Measurements from ENCODE around the gene AKR1A1.

DNA sequence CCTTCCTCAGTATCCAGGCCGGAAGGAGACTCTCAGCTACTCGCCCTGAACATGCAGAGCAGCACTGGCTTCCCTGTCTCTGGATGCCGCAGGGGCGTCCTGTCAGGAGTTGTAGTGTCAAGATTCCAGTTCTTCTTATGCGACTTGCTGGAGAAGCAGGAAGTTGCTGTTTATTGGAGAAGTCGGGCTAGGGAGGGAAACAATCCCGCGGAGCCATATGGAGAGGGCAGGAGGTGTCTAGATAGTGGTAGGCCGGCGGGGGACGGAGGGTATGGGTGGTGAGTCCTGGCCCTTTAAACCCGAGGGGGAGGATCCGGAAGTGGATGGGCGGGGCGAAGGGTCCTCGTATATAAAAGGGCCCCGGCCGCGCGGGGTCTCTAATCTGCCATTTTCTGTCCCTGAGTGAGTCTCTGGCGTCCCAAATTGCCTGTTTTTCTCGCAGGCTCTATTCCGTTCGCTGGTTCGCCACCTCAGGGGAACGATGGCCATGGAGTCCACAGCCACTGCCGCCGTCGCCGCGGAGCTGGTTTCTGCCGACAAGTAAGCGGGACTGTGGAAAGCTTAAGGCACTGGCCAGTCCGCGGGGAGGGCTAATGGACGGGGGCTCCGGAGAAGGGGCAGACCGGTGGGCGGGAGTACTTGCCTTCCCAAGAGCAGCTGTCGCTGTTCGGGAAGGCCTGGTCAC is 33.2 kb downstream of the AKR1A1 start, which contains the start of gene NASP:
- peak; percentile 76 to 77 for TF ChIP-seq POLR2A (IDR thresholded peaks at IDR 0.05)
- TF ChIP-seq, protein P1, sequence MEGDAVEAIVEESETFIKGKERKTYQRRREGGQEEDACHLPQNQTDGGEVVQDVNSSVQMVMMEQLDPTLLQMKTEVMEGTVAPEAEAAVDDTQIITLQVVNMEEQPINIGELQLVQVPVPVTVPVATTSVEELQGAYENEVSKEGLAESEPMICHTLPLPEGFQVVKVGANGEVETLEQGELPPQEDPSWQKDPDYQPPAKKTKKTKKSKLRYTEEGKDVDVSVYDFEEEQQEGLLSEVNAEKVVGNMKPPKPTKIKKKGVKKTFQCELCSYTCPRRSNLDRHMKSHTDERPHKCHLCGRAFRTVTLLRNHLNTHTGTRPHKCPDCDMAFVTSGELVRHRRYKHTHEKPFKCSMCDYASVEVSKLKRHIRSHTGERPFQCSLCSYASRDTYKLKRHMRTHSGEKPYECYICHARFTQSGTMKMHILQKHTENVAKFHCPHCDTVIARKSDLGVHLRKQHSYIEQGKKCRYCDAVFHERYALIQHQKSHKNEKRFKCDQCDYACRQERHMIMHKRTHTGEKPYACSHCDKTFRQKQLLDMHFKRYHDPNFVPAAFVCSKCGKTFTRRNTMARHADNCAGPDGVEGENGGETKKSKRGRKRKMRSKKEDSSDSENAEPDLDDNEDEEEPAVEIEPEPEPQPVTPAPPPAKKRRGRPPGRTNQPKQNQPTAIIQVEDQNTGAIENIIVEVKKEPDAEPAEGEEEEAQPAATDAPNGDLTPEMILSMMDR (IDR thresholded peaks at IDR 0.05) = peak in 1 of 6 experiments; percentile 3
